ENCODE measurements around the gene TDRD3.
"Not testable (repeated sequence)": the region's sequence is repeated elsewhere in the genome, so short reads cannot be mapped to it uniquely, and the experiment has no call there.

The TDRD3 gene

GRCh38 chr13:60398907-60399589 lies 2.0 kb downstream of the TDRD3 start:
- no peaks in the 10 kb centered on the region for H3K9me3 ChIP-seq (ENCODE audit: control insufficient read depth, insufficient read depth, low read length)
- no peak overlapping the region for H3K27ac ChIP-seq (ENCODE audit: low read depth, low read length)
- peak overlapping the region; percentile 96 for H3K4me3 ChIP-seq (ENCODE audit: low read depth, low read length)
- no peaks in the 10 kb centered on the region for H3K36me3 ChIP-seq (ENCODE audit: control insufficient read depth, insufficient read depth, low read length)
- no peak overlapping the region for H3K9ac ChIP-seq (ENCODE audit: low read depth, low read length)
- H3K27me3 ChIP-seq (ENCODE audit: control insufficient read depth, insufficient read depth, low read length): no peaks in the 10 kb centered on the region
- H3K4me1 ChIP-seq (ENCODE audit: control insufficient read depth, insufficient read depth, low read length): peaks cover 23% of the 10 kb centered on the region

DNA sequence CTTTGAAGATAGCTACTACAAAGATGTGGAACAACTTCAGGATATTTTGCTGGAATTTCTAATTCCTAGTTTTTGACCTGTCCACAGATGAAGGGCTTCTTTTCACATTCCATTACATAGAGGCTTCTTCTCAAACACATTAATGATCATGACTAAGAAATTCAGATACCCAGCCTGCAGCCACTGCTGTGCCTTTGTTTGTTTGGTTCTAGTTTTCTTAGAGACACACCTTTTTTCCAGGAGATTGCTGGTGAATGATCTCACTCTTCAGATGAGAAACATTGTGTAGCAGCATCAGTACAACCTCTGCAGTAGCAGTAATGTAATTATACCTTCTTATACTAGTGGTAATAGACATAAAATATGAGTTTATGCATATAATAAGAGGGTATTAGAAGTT lies 5.0 kb downstream of the TDRD3 start:
- Histone ChIP-seq H3K9ac (ENCODE audit: low read depth, low read length) (no peak overlapping the region), H3K9me3 (ENCODE audit: control insufficient read depth, insufficient read depth, low read length) (no peaks in the 10 kb centered on the region), H3K4me1 (ENCODE audit: control insufficient read depth, insufficient read depth, low read length) (peaks cover 23% of the 10 kb centered on the region), H3K36me3 (ENCODE audit: control insufficient read depth, insufficient read depth, low read length) (no peaks in the 10 kb centered on the region), H3K27me3 (ENCODE audit: control insufficient read depth, insufficient read depth, low read length) (no peaks in the 10 kb centered on the region), H3K27ac (ENCODE audit: low read depth, low read length) (no peak overlapping the region), H3K4me3 (ENCODE audit: low read depth, low read length) (no peak overlapping the region)

DNA sequence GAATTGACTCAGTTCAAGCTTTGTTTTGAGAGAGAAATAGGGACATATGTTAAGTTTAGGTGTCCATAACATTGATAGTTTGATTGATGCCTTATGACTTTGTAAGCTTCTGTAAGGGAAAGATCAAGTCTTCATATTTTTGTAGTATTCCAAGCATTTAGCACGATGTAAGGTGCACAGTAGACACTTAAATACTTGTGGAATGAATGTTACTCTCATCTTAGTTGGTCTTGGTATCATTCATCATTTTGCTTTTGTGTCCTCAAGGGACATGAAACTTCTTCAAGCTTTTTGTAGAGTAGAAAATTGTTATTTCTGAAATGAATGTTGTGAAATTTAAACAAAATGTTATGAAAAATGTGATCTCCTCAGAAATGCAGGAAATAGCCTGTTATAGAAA lies 10.1 kb downstream of the TDRD3 start:
- no peaks in the 10 kb centered on the region for H3K36me3 ChIP-seq (ENCODE audit: control insufficient read depth, insufficient read depth, low read length)
- H3K27ac ChIP-seq (ENCODE audit: low read depth, low read length): no peak overlapping the region
- no peak overlapping the region for H3K9ac ChIP-seq (ENCODE audit: low read depth, low read length)
- H3K4me1 ChIP-seq (ENCODE audit: control insufficient read depth, insufficient read depth, low read length): peaks cover 9% of the 10 kb centered on the region; the same call in 1 of the 2 replicates
- no peak overlapping the region for H3K4me3 ChIP-seq (ENCODE audit: low read depth, low read length)
- peaks cover 6% of the 10 kb centered on the region; the same call in 1 of the 2 replicates for H3K9me3 ChIP-seq (ENCODE audit: control insufficient read depth, insufficient read depth, low read length)
- H3K27me3 ChIP-seq (ENCODE audit: control insufficient read depth, insufficient read depth, low read length): no peaks in the 10 kb centered on the region

DNA sequence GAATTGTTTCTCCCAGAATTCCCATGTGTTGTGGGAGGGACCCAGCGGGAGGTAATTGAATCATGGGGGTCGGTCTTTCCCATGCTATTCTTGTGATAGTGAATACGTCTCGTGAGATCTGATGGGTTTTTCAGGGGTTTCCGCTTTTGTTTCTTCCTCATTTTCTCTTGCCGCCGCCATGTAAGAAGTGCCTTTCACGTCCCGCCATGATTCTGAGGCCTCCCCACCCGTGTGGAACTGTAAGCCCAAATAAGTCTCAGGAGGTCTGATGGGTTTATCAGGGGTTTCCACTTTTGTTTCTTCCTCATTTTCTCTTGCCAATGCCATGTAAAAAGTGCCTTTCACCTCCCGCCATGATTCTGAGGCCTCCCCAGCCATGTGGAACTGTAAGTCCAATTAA lies 10.8 kb downstream of the TDRD3 start:
- H3K36me3 ChIP-seq (ENCODE audit: control insufficient read depth, insufficient read depth, low read length); H3K9ac ChIP-seq (ENCODE audit: low read depth, low read length); H3K27me3 ChIP-seq (ENCODE audit: control insufficient read depth, insufficient read depth, low read length); H3K27ac ChIP-seq (ENCODE audit: low read depth, low read length); H3K9me3 ChIP-seq (ENCODE audit: control insufficient read depth, insufficient read depth, low read length); H3K4me1 ChIP-seq (ENCODE audit: control insufficient read depth, insufficient read depth, low read length); H3K4me3 ChIP-seq (ENCODE audit: low read depth, low read length): not testable (repeated sequence)

GRCh38 chr13:60409574-60410292 lies 12.7 kb downstream of the TDRD3 start:
- not testable (repeated sequence) for H3K36me3 ChIP-seq (ENCODE audit: control insufficient read depth, insufficient read depth, low read length); H3K4me1 ChIP-seq (ENCODE audit: control insufficient read depth, insufficient read depth, low read length); H3K9ac ChIP-seq (ENCODE audit: low read depth, low read length); H3K27me3 ChIP-seq (ENCODE audit: control insufficient read depth, insufficient read depth, low read length); H3K27ac ChIP-seq (ENCODE audit: low read depth, low read length); H3K4me3 ChIP-seq (ENCODE audit: low read depth, low read length); H3K9me3 ChIP-seq (ENCODE audit: control insufficient read depth, insufficient read depth, low read length)

DNA sequence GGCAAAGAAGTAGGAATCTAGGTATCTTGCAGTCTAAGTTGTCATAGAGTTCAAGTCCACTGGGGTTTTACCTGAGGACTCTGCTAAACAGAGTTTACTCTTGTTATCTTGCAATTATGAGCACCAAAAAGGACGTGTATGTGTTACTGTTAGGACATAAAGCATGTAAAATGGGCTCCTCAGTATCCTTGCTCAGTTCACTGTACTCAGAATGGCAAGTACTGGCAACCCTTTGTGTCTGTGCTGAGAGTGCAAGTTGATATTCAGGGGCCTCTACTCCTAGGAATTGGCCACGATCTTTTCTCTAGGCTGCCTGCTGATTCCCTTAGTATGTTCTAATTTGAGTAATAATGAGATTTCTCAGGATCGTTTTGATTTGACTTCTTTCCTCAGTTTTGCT lies 13.3 kb downstream of the TDRD3 start:
- no peaks in the 10 kb centered on the region for H3K36me3 ChIP-seq (ENCODE audit: control insufficient read depth, insufficient read depth, low read length)
- H3K27ac ChIP-seq (ENCODE audit: low read depth, low read length): no peak overlapping the region
- peaks cover 7% of the 10 kb centered on the region; the same call in 1 of the 2 replicates for H3K4me1 ChIP-seq (ENCODE audit: control insufficient read depth, insufficient read depth, low read length)
- H3K9me3 ChIP-seq (ENCODE audit: control insufficient read depth, insufficient read depth, low read length): peaks cover 6% of the 10 kb centered on the region; the same call in 1 of the 2 replicates
- H3K9ac ChIP-seq (ENCODE audit: low read depth, low read length): no peak overlapping the region
- no peaks in the 10 kb centered on the region for H3K27me3 ChIP-seq (ENCODE audit: control insufficient read depth, insufficient read depth, low read length)
- H3K4me3 ChIP-seq (ENCODE audit: low read depth, low read length): no peak overlapping the region

GRCh38 chr13:60411464-60411863 lies 14.4 kb downstream of the TDRD3 start:
- peaks cover 6% of the 10 kb centered on the region; the same call in 1 of the 2 replicates for H3K9me3 ChIP-seq (ENCODE audit: control insufficient read depth, insufficient read depth, low read length)
- no peaks in the 10 kb centered on the region for H3K27me3 ChIP-seq (ENCODE audit: control insufficient read depth, insufficient read depth, low read length)
- H3K9ac ChIP-seq (ENCODE audit: low read depth, low read length): no peak overlapping the region
- H3K36me3 ChIP-seq (ENCODE audit: control insufficient read depth, insufficient read depth, low read length): no peaks in the 10 kb centered on the region
- H3K4me3 ChIP-seq (ENCODE audit: low read depth, low read length): no peak overlapping the region
- H3K27ac ChIP-seq (ENCODE audit: low read depth, low read length): no peak overlapping the region
- peaks cover 7% of the 10 kb centered on the region; the same call in 1 of the 2 replicates for H3K4me1 ChIP-seq (ENCODE audit: control insufficient read depth, insufficient read depth, low read length)

GRCh38 chr13:60411983-60412382 lies 15.0 kb downstream of the TDRD3 start:
- Histone ChIP-seq H3K4me3 (ENCODE audit: low read depth, low read length) (no peak overlapping the region), H3K27me3 (ENCODE audit: control insufficient read depth, insufficient read depth, low read length) (no peaks in the 10 kb centered on the region), H3K9me3 (ENCODE audit: control insufficient read depth, insufficient read depth, low read length) (peaks cover 6% of the 10 kb centered on the region; the same call in 1 of the 2 replicates), H3K4me1 (ENCODE audit: control insufficient read depth, insufficient read depth, low read length) (peaks cover 7% of the 10 kb centered on the region; the same call in 1 of the 2 replicates), H3K36me3 (ENCODE audit: control insufficient read depth, insufficient read depth, low read length) (no peaks in the 10 kb centered on the region), H3K9ac (ENCODE audit: low read depth, low read length) (no peak overlapping the region), H3K27ac (ENCODE audit: low read depth, low read length) (no peak overlapping the region)

DNA sequence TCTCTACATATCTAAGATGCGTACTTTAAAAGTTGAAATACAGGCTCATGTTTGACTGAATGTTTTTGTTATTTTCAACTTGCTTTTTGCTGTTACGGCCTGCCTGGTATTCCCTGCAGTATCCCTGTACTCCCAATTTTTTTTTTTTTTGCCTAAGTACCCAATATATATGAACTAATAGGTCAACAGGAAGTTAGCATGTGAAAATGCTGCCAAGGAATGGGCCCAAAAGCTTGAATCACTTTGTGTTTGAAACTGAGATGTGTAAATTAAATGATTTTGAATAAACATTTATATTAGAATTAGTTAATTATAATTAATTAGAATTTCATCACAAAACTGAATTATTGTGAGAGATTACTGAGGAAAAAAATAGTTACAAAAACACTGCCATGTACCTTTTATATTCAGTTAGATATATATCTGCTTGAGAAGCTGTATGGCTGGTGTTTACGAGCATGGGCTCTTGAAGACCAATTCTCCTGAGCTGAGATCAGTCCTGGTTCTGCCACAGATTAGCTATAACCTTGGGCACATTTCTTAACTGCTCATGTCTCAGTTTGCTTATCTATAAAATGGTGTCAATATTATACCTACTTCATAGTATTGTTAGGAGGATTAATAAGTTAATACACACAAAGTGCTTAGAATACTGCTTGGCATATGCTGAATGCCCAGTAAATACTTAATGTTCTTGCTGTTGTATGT lies 16.0 kb downstream of the TDRD3 start:
- Histone ChIP-seq H3K9ac (ENCODE audit: low read depth, low read length) (no peak overlapping the region), H3K27me3 (ENCODE audit: control insufficient read depth, insufficient read depth, low read length) (no peaks in the 10 kb centered on the region), H3K9me3 (ENCODE audit: control insufficient read depth, insufficient read depth, low read length) (no peaks in the 10 kb centered on the region; the same call in 1 of the 2 replicates), H3K36me3 (ENCODE audit: control insufficient read depth, insufficient read depth, low read length) (no peaks in the 10 kb centered on the region), H3K4me1 (ENCODE audit: control insufficient read depth, insufficient read depth, low read length) (peaks cover 7% of the 10 kb centered on the region; the same call in 1 of the 2 replicates), H3K4me3 (ENCODE audit: low read depth, low read length) (no peak overlapping the region), H3K27ac (ENCODE audit: low read depth, low read length) (no peak overlapping the region)

- H3K36me3 ChIP-seq (ENCODE audit: control insufficient read depth, insufficient read depth, low read length): no peaks in the 10 kb centered on the region
- peaks cover 7% of the 10 kb centered on the region; the same call in 1 of the 2 replicates for H3K4me1 ChIP-seq (ENCODE audit: control insufficient read depth, insufficient read depth, low read length)
- no peak overlapping the region for H3K27ac ChIP-seq (ENCODE audit: low read depth, low read length)
- H3K9me3 ChIP-seq (ENCODE audit: control insufficient read depth, insufficient read depth, low read length): 0 out of 2 replicates have a peak, but pooled peaks cover 2% of the 10 kb centered on the region
- no peak overlapping the region for H3K4me3 ChIP-seq (ENCODE audit: low read depth, low read length)
- no peaks in the 10 kb centered on the region for H3K27me3 ChIP-seq (ENCODE audit: control insufficient read depth, insufficient read depth, low read length)
- no peak overlapping the region for H3K9ac ChIP-seq (ENCODE audit: low read depth, low read length)
These were observed 17.2 kb downstream of the TDRD3 start for GRCh38 chr13:60414177-60414576.

GRCh38 chr13:60417734-60418133 lies 20.7 kb downstream of the TDRD3 start:
- Histone ChIP-seq H3K4me1 (ENCODE audit: control insufficient read depth, insufficient read depth, low read length) (no peaks in the 10 kb centered on the region), H3K9me3 (ENCODE audit: control insufficient read depth, insufficient read depth, low read length) (0 out of 2 replicates have a peak, but pooled peaks cover 3% of the 10 kb centered on the region), H3K27ac (ENCODE audit: low read depth, low read length) (no peak overlapping the region), H3K4me3 (ENCODE audit: low read depth, low read length) (no peak overlapping the region), H3K36me3 (ENCODE audit: control insufficient read depth, insufficient read depth, low read length) (no peaks in the 10 kb centered on the region), H3K9ac (ENCODE audit: low read depth, low read length) (no peak overlapping the region), H3K27me3 (ENCODE audit: control insufficient read depth, insufficient read depth, low read length) (no peaks in the 10 kb centered on the region)
